ENCODE results near the gene VWA3A. TPM values are rescaled to one million over a fixed set of nuclear protein-coding genes. Genes with fewer than 3 reads are reported as not detected.

The VWA3A gene
- polyA plus RNA-seq, 2 of the 4 experiments (the other 2 are of a cell fraction), result 0.17 TPM; not detected in 1

- Histone ChIP-seq H3K4me2 (no peak overlapping the region), H3K4me1 (no peaks in the 10 kb centered on the region), H3K4me3 (no peak overlapping the region), H3K9me3 (no peaks in the 10 kb centered on the region), H3K27ac (no peak overlapping the region)
- CTCF ChIA-PET, result interaction anchor here (1.1 to 1.4 kb wide), 3 partner anchors 10 to 72 kb away, joined by 3 to 6 read pairs (median 3); partner anchors contain the start of gene PDZD9
- DNase-seq (ENCODE audit: low read depth in 1 of 2, low spot score in 1 of 2) (no peak), FAIRE-seq (no peak), ATAC-seq (no peak)
- TF ChIP-seq SMC3 (IDR thresholded peaks at IDR 0.05), result no peak
- TF ChIP-seq CBX2 (IDR thresholded peaks at IDR 0.05; ENCODE audit: borderline replicate concordance, low read depth), result no peak
- TF ChIP-seq RFX5 (IDR thresholded peaks at IDR 0.05), result no peak
- TF ChIP-seq ZC3H11A (IDR thresholded peaks at IDR 0.05), result no peak
- TF ChIP-seq EP300 (IDR thresholded peaks at IDR 0.05), result no peak
- no peak for TF ChIP-seq HOXB5 (CRISPR knock-in tag; IDR thresholded peaks at IDR 0.05)
- no peak for TF ChIP-seq CBX8 (IDR thresholded peaks at IDR 0.05)
- WGBS (ENCODE audit: missing lambda C conversion rate), result 90% methylated on average over 3 of the region's 3 CpGs
- POLR2A ChIA-PET, result no interaction called here
Measured at GRCh38 chr16:22073350-22073749, 19.0 kb upstream of the VWA3A start.

- ChIA-PET CTCF (interaction anchor here (1.4 to 5.2 kb wide), 2 partner anchors 27 to 73 kb away, joined by 5 to 78 read pairs; no protein-coding TSS in a partner anchor), POLR2A (no interaction called here)
- Histone ChIP-seq H3K9me3 (no peaks in the 10 kb centered on the region), H3K4me2 (no peak overlapping the region), H3K4me1 (no peaks in the 10 kb centered on the region), H3K4me3 (no peak overlapping the region), H3K27ac (no peak overlapping the region)
- no peak for FAIRE-seq
- ATAC-seq, result no peak
- no peak for DNase-seq (ENCODE audit: low read depth in 1 of 2, low spot score in 1 of 2)
- TF ChIP-seq POLR2AphosphoS2 (conservative IDR thresholded peaks at IDR 0.05; ENCODE audit: low read length), result no peak
- no peak for TF ChIP-seq EHMT2 (IDR thresholded peaks at IDR 0.05; ENCODE audit: low read depth)
- TF ChIP-seq HOXB13 (CRISPR knock-in tag; IDR thresholded peaks at IDR 0.05; ENCODE audit: low read depth), result no peak
- TF ChIP-seq KDM5A (IDR thresholded peaks at IDR 0.05), result no peak
- no peak for TF ChIP-seq RFX5 (IDR thresholded peaks at IDR 0.05)
- TF ChIP-seq POLR2A (IDR thresholded peaks at IDR 0.05; ENCODE audit: low read length), result no peak
- TF ChIP-seq CHD4 (IDR thresholded peaks at IDR 0.05; ENCODE audit: borderline replicate concordance), result no peak
- no peak for TF ChIP-seq MYC (IDR thresholded peaks at IDR 0.05; ENCODE audit: borderline replicate concordance, low read length)
- no peak for TF ChIP-seq SMC3 (IDR thresholded peaks at IDR 0.05)
- no peak for TF ChIP-seq HMGXB4 (CRISPR knock-in tag; IDR thresholded peaks at IDR 0.05; ENCODE audit: borderline replicate concordance)
- WGBS (ENCODE audit: missing lambda C conversion rate), result 91% methylated on average over 11 of the region's 11 CpGs
Measured at GRCh38 chr16:22075043-22075757, 17.1 kb upstream of the VWA3A start.

GRCh38 chr16:22075776-22076175 is 16.6 kb upstream of the VWA3A start:
- ATAC-seq, result no peak
- POLR2A ChIA-PET, result no interaction called here
- WGBS (ENCODE audit: missing lambda C conversion rate), result 85% methylated on average over 1 of the region's 1 CpG

More at GRCh38 chr16:22075776-22076175, 16.6 kb upstream of the VWA3A start:
- Histone ChIP-seq H3K27ac (no peak overlapping the region), H3K9me3 (no peaks in the 10 kb centered on the region), H3K4me1 (no peaks in the 10 kb centered on the region), H3K4me3 (no peak overlapping the region), H3K4me2 (no peak overlapping the region)
- DNase-seq (ENCODE audit: low read depth in 1 of 2, low spot score in 1 of 2) (no peak), FAIRE-seq (no peak)
- CTCF ChIA-PET, result interaction anchor here (1.4 to 5.2 kb wide), 2 partner anchors 27 to 74 kb away, joined by 5 to 78 read pairs; no protein-coding TSS in a partner anchor
- TF ChIP-seq SMC3 (IDR thresholded peaks at IDR 0.05), result no peak
- no peak for TF ChIP-seq TP53 (CRISPR knock-in tag; IDR thresholded peaks at IDR 0.05)
- TF ChIP-seq CBX8 (IDR thresholded peaks at IDR 0.05), result no peak
- TF ChIP-seq JUNB (IDR thresholded peaks at IDR 0.05), result no peak
- no peak for TF ChIP-seq CEBPB (IDR thresholded peaks at IDR 0.05)
- no peak for TF ChIP-seq POLR2AphosphoS2 (conservative IDR thresholded peaks at IDR 0.05; ENCODE audit: low read length)
- TF ChIP-seq RARB (CRISPR knock-in tag; IDR thresholded peaks at IDR 0.05), result no peak
- TF ChIP-seq ZSCAN20 (CRISPR knock-in tag; IDR thresholded peaks at IDR 0.05), result no peak
- TF ChIP-seq HDAC2 (IDR thresholded peaks at IDR 0.05), result no peak
- no peak for TF ChIP-seq ELK1 (IDR thresholded peaks at IDR 0.05; ENCODE audit: low read depth, low read length)
- TF ChIP-seq FOXS1 (CRISPR knock-in tag; IDR thresholded peaks at IDR 0.05), result no peak
- no peak for TF ChIP-seq NFE2L2 (conservative IDR thresholded peaks at IDR 0.05; ENCODE audit: low read length)

All from A549 (cell line).